ENCODE measurements around the gene EIF3A.

- TF ChIP-seq CTCF (tag by site-specific recombination; IDR thresholded peaks at IDR 0.05) (no peak), ZNF266 (tag by site-specific recombination; IDR thresholded peaks at IDR 0.05; ENCODE audit: low read depth) (no peak), ZBTB48 (tag by site-specific recombination; IDR thresholded peaks at IDR 0.05) (no peak), ELK4 (IDR thresholded peaks at IDR 0.05; ENCODE audit: borderline replicate concordance, low read depth, low read length) (no peak), REST (tag by site-specific recombination; IDR thresholded peaks at IDR 0.05) (no peak)
These were observed 33.4 kb upstream of the EIF3A start for GRCh38 chr10:119113751-119114732.

All from HEK293 (cell line).